ES-I3 (cell line): ENCODE measurements around the gene ZNF774.

Source experiments
- H3K36me3 ChIP-seq: 2 replicates; pipeline ENCODE4 v1.6.1; 2013; ENCODE audit warnings: mild to moderate bottlenecking, low read length, control low read depth, moderate library complexity; ENCODE audit not compliant: insufficient read depth
- H3K4me1 ChIP-seq: 2 replicates; pipeline ENCODE4 v1.6.1; 2013; ENCODE audit warnings: mild to moderate bottlenecking, control low read depth, low read length; ENCODE audit not compliant: insufficient read depth
- H3K9ac ChIP-seq: 2 replicates; pipeline ENCODE4 v1.6.1; 2013; ENCODE audit warnings: low read depth, mild to moderate bottlenecking, low read length, moderate library complexity
- H3K9me3 ChIP-seq: 2 replicates; pipeline ENCODE4 v1.6.1; 2013; ENCODE audit warnings: mild to moderate bottlenecking, low read length, moderate library complexity; ENCODE audit not compliant: control insufficient read depth, insufficient read depth

Gene ZNF774

DNA sequence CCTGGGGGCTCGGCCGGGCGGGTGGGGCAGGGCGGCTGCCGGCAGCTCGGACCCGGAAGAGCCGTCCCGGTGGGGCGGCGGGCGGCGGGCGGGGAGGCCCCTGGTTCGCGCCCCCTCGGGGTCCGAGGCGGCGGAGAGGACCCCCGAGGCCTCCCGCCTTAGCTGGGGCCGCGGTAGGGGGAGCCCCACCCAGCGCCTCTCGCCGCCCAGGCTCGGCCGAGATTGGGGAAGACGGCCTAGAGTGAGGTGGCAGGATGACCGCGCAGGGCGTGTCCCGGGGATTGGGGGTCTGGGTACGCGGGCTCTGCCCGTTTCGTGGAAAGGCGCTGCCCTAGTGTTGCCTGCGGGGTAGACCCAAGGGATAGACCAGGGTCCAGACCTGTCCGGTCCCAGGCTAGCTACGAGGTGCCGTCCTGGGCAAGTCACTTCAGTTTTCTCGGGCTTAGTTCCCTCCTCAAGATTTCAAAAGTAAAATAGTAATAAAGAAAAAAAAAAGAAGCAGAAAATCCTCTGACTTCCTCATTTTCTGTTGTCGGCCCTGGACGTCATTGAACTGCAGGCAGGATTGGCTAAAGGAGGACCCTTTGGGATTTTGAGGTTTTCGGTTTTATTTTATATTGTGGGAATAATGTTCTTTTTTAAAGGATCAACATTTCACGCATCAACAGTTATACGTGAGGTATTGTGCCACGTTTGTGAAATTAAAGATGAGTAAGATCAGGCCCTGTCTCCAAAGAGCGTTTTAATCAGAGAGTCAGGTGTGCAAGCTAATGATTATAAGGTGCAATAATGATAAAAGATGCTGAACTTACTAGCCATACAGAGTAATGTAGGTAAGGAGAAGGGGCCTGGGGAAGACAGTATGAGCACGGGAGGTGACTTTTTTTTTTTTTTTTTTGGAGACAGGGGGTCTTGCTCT is 36.6 kb downstream of the ZNF774 start:
- H3K4me1 ChIP-seq: peaks cover 34% of the 10 kb centered on the region
- peak overlapping the region; percentile 67 for H3K9ac ChIP-seq
- no peaks in the 10 kb centered on the region for H3K9me3 ChIP-seq
- peaks cover 10% of the 10 kb centered on the region; the same call in 1 of the 2 replicates for H3K36me3 ChIP-seq

DNA sequence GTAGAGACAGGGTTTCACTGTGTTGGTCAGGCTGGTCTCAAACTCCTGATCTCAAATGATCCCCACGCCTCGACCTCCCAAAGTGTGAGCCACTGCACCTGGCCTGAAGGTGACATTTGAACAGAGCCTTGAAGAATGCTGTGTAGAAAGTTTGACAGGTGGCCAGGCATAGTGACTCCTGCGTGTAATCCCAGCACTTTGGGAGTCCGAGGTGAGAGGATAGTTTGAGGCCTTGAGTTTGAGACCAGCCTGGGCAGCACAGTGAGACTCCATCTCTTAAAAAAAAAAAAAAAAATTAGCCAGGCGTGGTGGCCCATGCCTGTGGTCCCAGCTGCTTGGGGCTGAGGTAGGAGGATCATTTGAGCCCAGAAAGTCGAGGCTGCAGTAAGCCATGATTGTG is 37.4 kb downstream of the ZNF774 start:
- Histone ChIP-seq H3K9ac (peak overlapping the region; percentile 67; the same call in 1 of the 2 replicates), H3K9me3 (no peaks in the 10 kb centered on the region), H3K4me1 (peaks cover 40% of the 10 kb centered on the region), H3K36me3 (peaks cover 10% of the 10 kb centered on the region; the same call in 1 of the 2 replicates)

GRCh38 chr15:90393040-90393439 is 41.0 kb downstream of the ZNF774 start:
- Histone ChIP-seq H3K36me3 (peaks cover 10% of the 10 kb centered on the region; the same call in 1 of the 2 replicates), H3K9ac (no peak overlapping the region), H3K9me3 (no peaks in the 10 kb centered on the region), H3K4me1 (peaks cover 52% of the 10 kb centered on the region)

DNA sequence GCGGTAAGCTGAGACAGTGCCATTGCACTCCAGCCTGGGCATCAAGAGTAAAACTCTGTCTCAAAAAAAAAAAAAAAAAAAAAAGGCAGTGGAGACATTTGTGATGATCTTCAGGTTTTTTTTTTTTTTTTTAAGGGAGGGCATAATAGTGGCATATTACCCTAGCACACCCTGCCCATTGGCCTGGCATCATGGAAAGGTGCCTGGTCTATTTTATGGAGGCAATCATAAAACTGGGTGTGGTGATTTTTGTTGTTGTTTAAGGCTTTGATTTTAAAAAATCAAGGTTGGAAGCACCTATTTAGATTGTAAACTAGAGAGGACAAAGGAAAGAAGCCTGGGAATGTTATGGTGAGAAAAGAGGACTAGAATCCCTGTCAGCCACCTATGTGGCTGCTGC is 42.0 kb downstream of the ZNF774 start:
- Histone ChIP-seq H3K36me3 (peaks cover 10% of the 10 kb centered on the region; the same call in 1 of the 2 replicates), H3K4me1 (peaks cover 52% of the 10 kb centered on the region), H3K9ac (no peak overlapping the region), H3K9me3 (no peaks in the 10 kb centered on the region)

DNA sequence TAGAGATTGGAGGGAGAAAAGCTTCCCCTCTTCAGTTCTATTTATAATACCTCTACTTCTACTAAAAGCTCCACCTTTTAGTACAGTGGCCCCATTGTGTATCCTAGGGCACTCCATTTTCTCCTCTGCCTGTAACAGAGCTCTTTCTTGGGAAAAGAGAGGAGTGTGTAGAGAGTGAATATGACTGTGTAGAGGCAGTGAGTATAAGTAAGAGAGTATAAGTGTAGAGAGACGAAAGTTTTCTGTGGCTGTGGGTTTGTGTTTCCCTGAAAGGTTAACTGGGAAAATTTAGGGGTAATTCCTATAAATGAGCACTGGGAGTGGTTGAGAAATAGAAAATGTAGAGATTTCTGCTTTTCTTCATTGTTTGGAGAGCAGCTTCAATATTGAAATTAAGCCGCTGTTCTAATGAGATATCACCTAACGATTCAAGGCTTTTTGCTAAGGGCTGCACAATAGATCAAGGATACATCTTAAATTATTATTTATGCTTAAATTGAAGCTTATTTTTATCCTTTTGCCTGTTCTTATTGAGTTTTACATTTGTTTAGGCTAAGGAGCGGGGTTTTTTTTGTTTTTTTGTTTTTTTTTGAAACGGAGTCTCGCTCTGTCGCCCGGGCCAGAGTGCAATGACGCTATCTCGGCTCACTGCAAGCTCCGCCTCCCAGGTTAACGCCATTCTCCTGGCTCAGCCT is 42.8 kb downstream of the ZNF774 start:
- peaks cover 58% of the 10 kb centered on the region for H3K4me1 ChIP-seq

DNA sequence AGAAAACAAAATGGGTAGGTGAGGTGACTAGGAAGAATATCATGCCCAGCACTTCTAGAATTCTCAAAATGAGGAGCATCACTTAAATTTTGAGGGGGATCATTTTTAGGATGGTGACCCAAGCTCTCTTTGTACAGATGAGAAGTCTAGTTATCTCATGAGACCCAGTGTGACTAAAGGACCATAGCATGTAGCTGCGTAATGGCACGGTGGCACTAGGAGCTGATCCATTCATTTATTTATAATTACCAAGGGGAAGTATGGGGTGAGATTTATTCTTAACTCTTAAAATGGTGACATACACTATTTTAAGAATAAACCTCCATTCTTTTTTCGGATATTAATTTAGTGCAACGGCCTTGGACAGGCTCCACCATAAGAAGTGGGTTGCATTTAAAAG is 44.2 kb downstream of the ZNF774 start:
- H3K4me1 ChIP-seq: peaks cover 56% of the 10 kb centered on the region
- no peaks in the 10 kb centered on the region for H3K9me3 ChIP-seq
- H3K36me3 ChIP-seq: peaks cover 5% of the 10 kb centered on the region; the same call in 1 of the 2 replicates
- no peak overlapping the region for H3K9ac ChIP-seq

More for the DNA sequence above, 42.8 kb downstream of the ZNF774 start:
- Histone ChIP-seq H3K9ac (no peak overlapping the region), H3K9me3 (no peaks in the 10 kb centered on the region), H3K36me3 (peaks cover 10% of the 10 kb centered on the region; the same call in 1 of the 2 replicates)

DNA sequence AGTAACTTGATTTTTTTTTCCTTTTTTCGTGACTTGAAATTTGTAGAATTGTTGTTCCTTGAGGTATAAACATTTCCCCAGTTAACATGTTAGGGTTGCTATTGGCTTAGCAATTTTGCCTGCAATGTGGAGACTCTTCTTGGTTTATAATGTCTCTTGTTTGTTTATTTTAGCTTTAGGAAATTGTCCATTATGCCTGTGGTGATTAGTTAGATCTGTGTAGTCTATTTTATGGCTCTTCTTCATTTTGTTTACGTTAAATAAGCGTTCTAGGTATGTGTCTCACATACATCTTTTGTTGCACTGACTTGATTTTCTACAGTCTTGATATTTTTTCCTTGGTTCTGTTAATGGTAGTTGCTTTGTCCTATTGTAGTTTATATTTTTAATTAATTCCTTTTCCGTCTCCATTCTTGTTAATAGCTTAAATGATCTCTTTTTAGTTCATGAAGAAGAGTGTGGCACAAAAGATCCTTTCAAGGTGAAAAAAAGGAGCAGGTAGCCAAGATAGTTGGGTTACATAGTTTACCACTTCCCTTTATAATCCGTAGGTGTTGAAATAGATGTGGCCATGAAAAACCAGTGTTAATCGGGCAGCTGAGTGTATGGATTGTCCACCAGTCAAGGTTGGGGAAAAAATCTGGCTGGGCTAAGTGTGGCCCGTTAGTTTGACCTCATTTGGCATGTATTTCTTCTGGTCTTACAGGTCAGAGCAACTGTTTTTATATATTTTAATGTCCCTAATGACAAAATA is 48.1 kb downstream of the ZNF774 start:
- peaks cover 40% of the 10 kb centered on the region for H3K4me1 ChIP-seq
- no peaks in the 10 kb centered on the region for H3K36me3 ChIP-seq
- no peaks in the 10 kb centered on the region for H3K9me3 ChIP-seq
- H3K9ac ChIP-seq: peak overlapping the region; percentile 18; the same call in 1 of the 2 replicates

- Histone ChIP-seq H3K36me3 (no peaks in the 10 kb centered on the region), H3K9me3 (no peaks in the 10 kb centered on the region), H3K4me1 (peaks cover 36% of the 10 kb centered on the region), H3K9ac (peak overlapping the region; percentile 18; the same call in 1 of the 2 replicates)
Measured at GRCh38 chr15:90400759-90401314, 48.8 kb downstream of the ZNF774 start.

GRCh38 chr15:90401495-90401894 is 49.4 kb downstream of the ZNF774 start:
- Histone ChIP-seq H3K4me1 (peaks cover 36% of the 10 kb centered on the region), H3K36me3 (no peaks in the 10 kb centered on the region), H3K9ac (no peak overlapping the region), H3K9me3 (no peaks in the 10 kb centered on the region)

- Histone ChIP-seq H3K9ac (no peak overlapping the region), H3K36me3 (no peaks in the 10 kb centered on the region), H3K9me3 (no peaks in the 10 kb centered on the region), H3K4me1 (peaks cover 44% of the 10 kb centered on the region)
Measured at GRCh38 chr15:90402223-90402622, 50.1 kb downstream of the ZNF774 start.

- Histone ChIP-seq H3K36me3 (no peaks in the 10 kb centered on the region), H3K9ac (no peak overlapping the region), H3K4me1 (peaks cover 47% of the 10 kb centered on the region), H3K9me3 (no peaks in the 10 kb centered on the region)
Measured at GRCh38 chr15:90402767-90403166, 50.7 kb downstream of the ZNF774 start.

- Histone ChIP-seq H3K9me3 (no peaks in the 10 kb centered on the region), H3K9ac (no peak overlapping the region), H3K4me1 (peaks cover 43% of the 10 kb centered on the region), H3K36me3 (no peaks in the 10 kb centered on the region)
Measured at GRCh38 chr15:90405055-90405607, 53.0 kb downstream of the ZNF774 start.

- no peaks in the 10 kb centered on the region for H3K9me3 ChIP-seq
- H3K9ac ChIP-seq: no peak overlapping the region
- no peaks in the 10 kb centered on the region for H3K36me3 ChIP-seq
- H3K4me1 ChIP-seq: peaks cover 38% of the 10 kb centered on the region
Measured at GRCh38 chr15:90407336-90407735, 55.3 kb downstream of the ZNF774 start.
